Stimulated activated CD4-positive, alpha-beta T cell treated with anti-CD3 and anti-CD28 coated beads, TNF-alpha, amount 100 ng/mL, for 4 hours (primary cell): ENCODE results near the gene CD300LB.
"Not testable (repeated sequence)": the region's sequence is repeated elsewhere in the genome, so short reads cannot be mapped to it uniquely, and the experiment has no call there.

Source experiments
- DNase-seq, 3 experiments: peaks; one replicate each; pipeline ENCODE4 v3.0.0-alpha.2; 2020; ENCODE audit warnings: low read depth in 3 of 3

CD300LB gene

GRCh38 chr17:74493331-74493833 lies 37.9 kb downstream of the CD300LB start:
- peak; percentile 34 to 37 (median 36) for DNase-seq

GRCh38 chr17:74491626-74492025 lies 39.6 kb downstream of the CD300LB start:
- DNase-seq, result no peak

GRCh38 chr17:74490716-74491115 lies 40.6 kb downstream of the CD300LB start:
- DNase-seq, result no peak

GRCh38 chr17:74488276-74488675 lies 43.0 kb downstream of the CD300LB start:
- DNase-seq, result not testable (repeated sequence)

- DNase-seq, result no peak
Observed at GRCh38 chr17:74485841-74486240, 45.4 kb downstream of the CD300LB start.

GRCh38 chr17:74485022-74485743 lies 46.1 kb downstream of the CD300LB start:
- DNase-seq, result no peak

- no peak for DNase-seq
Observed at GRCh38 chr17:74484066-74484465, 47.2 kb downstream of the CD300LB start.

- DNase-seq, result no peak
Observed at GRCh38 chr17:74481621-74482020, 49.7 kb downstream of the CD300LB start.

GRCh38 chr17:74480290-74480689 lies 51.0 kb downstream of the CD300LB start:
- DNase-seq, result no peak

- DNase-seq, result no peak
Observed at GRCh38 chr17:74478420-74479100, 52.7 kb downstream of the CD300LB start.

- no peak for DNase-seq
Observed at GRCh38 chr17:74477411-74477810, 53.9 kb downstream of the CD300LB start.

- no peak for DNase-seq
Observed at GRCh38 chr17:74475189-74475588, 56.1 kb downstream of the CD300LB start.

- DNase-seq, result no peak
Observed at GRCh38 chr17:74474043-74474792, 57.1 kb downstream of the CD300LB start.

- no peak for DNase-seq
Observed at GRCh38 chr17:74473294-74473693, 58.0 kb downstream of the CD300LB start.

- DNase-seq, result no peak
Observed at GRCh38 chr17:74472890-74473289, 58.4 kb downstream of the CD300LB start.

- no peak for DNase-seq
Observed at GRCh38 chr17:74471341-74471740, 59.9 kb downstream of the CD300LB start.
